ENCODE results near the gene AUTS2.

Gene AUTS2

DNA sequence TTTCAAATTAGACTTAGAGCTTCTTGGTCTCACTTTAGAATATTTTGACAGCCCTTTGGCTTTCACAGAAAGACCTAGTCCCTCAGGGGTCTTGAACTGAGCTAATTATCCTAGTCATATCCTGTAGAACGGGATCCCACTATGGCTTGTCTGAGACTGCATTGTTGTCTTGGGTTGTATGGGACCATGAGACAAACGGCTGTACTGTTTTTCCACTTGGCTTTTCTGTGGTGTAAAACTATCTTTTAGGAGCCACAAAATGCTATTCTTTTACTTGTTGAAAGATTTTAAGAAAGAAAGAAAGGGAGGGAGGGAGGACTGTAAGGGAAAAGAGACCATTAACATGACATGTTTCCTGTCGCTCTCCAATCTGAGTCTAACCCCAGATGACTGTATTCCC lies 432.5 kb downstream of the AUTS2 start:
- H3K4me2 ChIP-seq (ENCODE audit: low read length): no peak overlapping the region
- H3K4me1 ChIP-seq (ENCODE audit: insufficient read depth, low read length, severe bottlenecking): peaks cover 74% of the 10 kb centered on the region
- no peak overlapping the region for H2AFZ ChIP-seq (ENCODE audit: low read length)
- peaks cover 10% of the 10 kb centered on the region for H3K9me3 ChIP-seq (ENCODE audit: low read length)
- TF ChIP-seq, protein P1, sequence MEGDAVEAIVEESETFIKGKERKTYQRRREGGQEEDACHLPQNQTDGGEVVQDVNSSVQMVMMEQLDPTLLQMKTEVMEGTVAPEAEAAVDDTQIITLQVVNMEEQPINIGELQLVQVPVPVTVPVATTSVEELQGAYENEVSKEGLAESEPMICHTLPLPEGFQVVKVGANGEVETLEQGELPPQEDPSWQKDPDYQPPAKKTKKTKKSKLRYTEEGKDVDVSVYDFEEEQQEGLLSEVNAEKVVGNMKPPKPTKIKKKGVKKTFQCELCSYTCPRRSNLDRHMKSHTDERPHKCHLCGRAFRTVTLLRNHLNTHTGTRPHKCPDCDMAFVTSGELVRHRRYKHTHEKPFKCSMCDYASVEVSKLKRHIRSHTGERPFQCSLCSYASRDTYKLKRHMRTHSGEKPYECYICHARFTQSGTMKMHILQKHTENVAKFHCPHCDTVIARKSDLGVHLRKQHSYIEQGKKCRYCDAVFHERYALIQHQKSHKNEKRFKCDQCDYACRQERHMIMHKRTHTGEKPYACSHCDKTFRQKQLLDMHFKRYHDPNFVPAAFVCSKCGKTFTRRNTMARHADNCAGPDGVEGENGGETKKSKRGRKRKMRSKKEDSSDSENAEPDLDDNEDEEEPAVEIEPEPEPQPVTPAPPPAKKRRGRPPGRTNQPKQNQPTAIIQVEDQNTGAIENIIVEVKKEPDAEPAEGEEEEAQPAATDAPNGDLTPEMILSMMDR (IDR thresholded peaks at IDR 0.05; ENCODE audit: low read length): no peak
- H3K79me2 ChIP-seq (ENCODE audit: insufficient read depth, low read length): peaks cover 30% of the 10 kb centered on the region
- no peak overlapping the region for H3K9ac ChIP-seq (ENCODE audit: low read length)
- H3K9me2 ChIP-seq (ENCODE audit: low read depth, low read length): no peaks in the 10 kb centered on the region
- H3K27me3 ChIP-seq (ENCODE audit: insufficient read depth, low read length): no peaks in the 10 kb centered on the region
- no peaks in the 10 kb centered on the region for H3F3A ChIP-seq (ENCODE audit: insufficient read depth, low read length)
- H4K20me1 ChIP-seq (ENCODE audit: insufficient read depth, low read length): no peaks in the 10 kb centered on the region
- H3K36me3 ChIP-seq (ENCODE audit: insufficient read depth, low read length): peaks cover 8% of the 10 kb centered on the region; the same call in 1 of the 2 replicates
- H3K4me3 ChIP-seq (ENCODE audit: low read depth, low read length, poor library complexity, severe bottlenecking): no peak overlapping the region
- H3K27ac ChIP-seq (ENCODE audit: low read depth, low read length, poor library complexity, severe bottlenecking): no peak overlapping the region

DNA sequence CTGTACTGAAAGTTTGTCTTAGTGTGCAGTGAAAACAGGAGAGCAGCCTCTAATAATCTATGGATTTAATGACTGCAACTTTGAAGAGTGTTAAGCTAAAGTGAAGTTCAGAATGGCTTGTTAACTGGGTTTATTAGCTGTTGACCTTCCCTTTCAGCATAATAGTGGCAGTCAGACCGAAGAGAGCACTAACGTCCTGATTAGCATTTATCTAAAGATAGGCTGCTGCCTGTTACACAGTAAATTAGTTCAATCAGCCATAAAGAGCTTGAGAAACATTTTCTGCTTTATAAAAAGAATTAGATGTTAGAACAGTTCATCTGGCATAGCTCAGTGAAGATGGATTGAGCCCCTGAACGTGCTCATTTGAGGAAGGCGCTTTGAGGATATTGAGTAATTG lies 433.0 kb downstream of the AUTS2 start:
- no peak for TF ChIP-seq EZH2 (IDR thresholded peaks at IDR 0.05; ENCODE audit: borderline replicate concordance, low read length)
- TF ChIP-seq, protein P1 (IDR thresholded peaks at IDR 0.05; ENCODE audit: low read length): no peak
- H3K27ac ChIP-seq (ENCODE audit: low read depth, low read length, poor library complexity, severe bottlenecking): no peak overlapping the region
- no peak overlapping the region for H3K4me3 ChIP-seq (ENCODE audit: low read depth, low read length, poor library complexity, severe bottlenecking)
- peaks cover 27% of the 10 kb centered on the region for H3K79me2 ChIP-seq (ENCODE audit: insufficient read depth, low read length)
- H3K9me3 ChIP-seq (ENCODE audit: low read length): peaks cover 10% of the 10 kb centered on the region
- no peak overlapping the region for H2AFZ ChIP-seq (ENCODE audit: low read length)
- H3F3A ChIP-seq (ENCODE audit: insufficient read depth, low read length): no peaks in the 10 kb centered on the region
- peaks cover 8% of the 10 kb centered on the region; the same call in 1 of the 2 replicates for H3K36me3 ChIP-seq (ENCODE audit: insufficient read depth, low read length)
- H3K4me1 ChIP-seq (ENCODE audit: insufficient read depth, low read length, severe bottlenecking): peaks cover 74% of the 10 kb centered on the region
- H4K20me1 ChIP-seq (ENCODE audit: insufficient read depth, low read length): no peaks in the 10 kb centered on the region
- no peaks in the 10 kb centered on the region for H3K9me2 ChIP-seq (ENCODE audit: low read depth, low read length)
- no peaks in the 10 kb centered on the region for H3K27me3 ChIP-seq (ENCODE audit: insufficient read depth, low read length)
- H3K4me2 ChIP-seq (ENCODE audit: low read length): no peak overlapping the region
- H3K9ac ChIP-seq (ENCODE audit: low read length): no peak overlapping the region

DNA sequence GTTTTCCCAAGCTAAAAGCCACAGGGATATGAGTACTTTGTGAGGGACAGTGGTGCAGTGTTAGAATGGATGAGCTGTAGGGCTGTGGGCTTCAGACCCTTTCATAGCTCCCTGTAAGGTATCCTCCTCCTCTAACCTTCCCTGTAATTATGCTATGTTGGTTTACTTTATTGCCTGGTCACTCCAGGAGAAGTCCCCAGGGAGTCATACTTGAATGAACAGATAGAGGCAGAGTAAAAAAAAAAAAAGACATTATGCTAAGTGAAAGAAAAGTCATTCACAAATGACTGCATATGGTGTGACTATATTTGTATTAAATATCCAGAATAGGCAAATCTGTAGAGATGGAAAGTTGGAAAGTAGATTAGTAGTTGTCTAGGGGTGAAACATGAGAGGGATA lies 434.4 kb downstream of the AUTS2 start:
- H3K9me3 ChIP-seq (ENCODE audit: low read length): peaks cover 10% of the 10 kb centered on the region
- TF ChIP-seq EZH2 (IDR thresholded peaks at IDR 0.05; ENCODE audit: borderline replicate concordance, low read length): no peak
- TF ChIP-seq, protein P1 (IDR thresholded peaks at IDR 0.05; ENCODE audit: low read length): no peak
- no peak overlapping the region for H3K4me3 ChIP-seq (ENCODE audit: low read depth, low read length, poor library complexity, severe bottlenecking)
- no peak overlapping the region for H2AFZ ChIP-seq (ENCODE audit: low read length)
- H3K79me2 ChIP-seq (ENCODE audit: insufficient read depth, low read length): peaks cover 18% of the 10 kb centered on the region
- H3K4me1 ChIP-seq (ENCODE audit: insufficient read depth, low read length, severe bottlenecking): peaks cover 67% of the 10 kb centered on the region
- H4K20me1 ChIP-seq (ENCODE audit: insufficient read depth, low read length): no peaks in the 10 kb centered on the region
- H3K36me3 ChIP-seq (ENCODE audit: insufficient read depth, low read length): peaks cover 8% of the 10 kb centered on the region; the same call in 1 of the 2 replicates
- no peaks in the 10 kb centered on the region for H3K27me3 ChIP-seq (ENCODE audit: insufficient read depth, low read length)
- H3K9me2 ChIP-seq (ENCODE audit: low read depth, low read length): no peaks in the 10 kb centered on the region
- no peaks in the 10 kb centered on the region for H3F3A ChIP-seq (ENCODE audit: insufficient read depth, low read length)
- H3K27ac ChIP-seq (ENCODE audit: low read depth, low read length, poor library complexity, severe bottlenecking): no peak overlapping the region
- H3K4me2 ChIP-seq (ENCODE audit: low read length): no peak overlapping the region
- H3K9ac ChIP-seq (ENCODE audit: low read length): no peak overlapping the region

Measured in OCI-LY1 (cell line).